Measurements from ENCODE around the gene ICA1.
"Not testable (repeated sequence)": the region's sequence is repeated elsewhere in the genome, so short reads cannot be mapped to it uniquely, and the experiment has no call there.

ICA1 gene

DNA sequence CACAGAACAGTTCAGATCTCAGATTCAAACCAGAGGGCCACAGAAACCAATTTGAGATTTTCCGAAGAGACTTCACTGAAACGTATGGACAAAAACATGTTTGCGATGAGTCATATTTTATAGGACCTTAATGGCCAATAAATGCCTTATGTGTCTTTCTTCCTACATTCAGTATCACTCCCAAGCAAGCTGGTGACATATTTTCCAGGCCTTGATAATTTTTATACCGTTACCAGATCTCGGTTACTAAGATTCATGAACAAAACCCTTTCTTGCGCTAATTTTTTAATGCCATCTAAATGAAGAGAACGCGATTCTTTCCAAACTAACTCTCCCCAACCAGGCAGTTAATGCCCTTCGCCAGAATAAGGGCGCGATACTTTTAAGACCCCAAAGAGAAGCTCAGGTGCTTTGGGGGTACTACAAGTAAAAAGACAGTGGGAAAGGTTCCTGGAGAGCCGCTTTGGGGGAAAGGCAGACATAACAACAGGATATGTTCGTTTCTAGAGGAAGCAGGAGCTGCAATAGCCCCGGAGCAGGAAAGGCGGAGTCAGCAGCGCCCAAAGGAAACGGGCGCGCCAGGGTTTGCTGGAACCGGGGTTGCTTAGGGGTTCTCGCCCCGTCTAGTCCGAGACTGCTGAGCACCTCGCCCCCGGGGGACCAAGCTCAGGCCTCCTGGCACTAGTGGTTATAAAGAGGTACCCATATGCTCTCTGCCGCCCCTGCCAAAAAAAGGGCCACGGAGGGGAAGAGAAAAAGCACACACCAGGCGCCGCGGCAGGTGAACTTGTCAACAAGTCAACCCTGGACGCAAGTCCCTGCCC is 884 bp downstream of the ICA1 start:
- DNase-seq, result peak; percentile 58

DNA sequence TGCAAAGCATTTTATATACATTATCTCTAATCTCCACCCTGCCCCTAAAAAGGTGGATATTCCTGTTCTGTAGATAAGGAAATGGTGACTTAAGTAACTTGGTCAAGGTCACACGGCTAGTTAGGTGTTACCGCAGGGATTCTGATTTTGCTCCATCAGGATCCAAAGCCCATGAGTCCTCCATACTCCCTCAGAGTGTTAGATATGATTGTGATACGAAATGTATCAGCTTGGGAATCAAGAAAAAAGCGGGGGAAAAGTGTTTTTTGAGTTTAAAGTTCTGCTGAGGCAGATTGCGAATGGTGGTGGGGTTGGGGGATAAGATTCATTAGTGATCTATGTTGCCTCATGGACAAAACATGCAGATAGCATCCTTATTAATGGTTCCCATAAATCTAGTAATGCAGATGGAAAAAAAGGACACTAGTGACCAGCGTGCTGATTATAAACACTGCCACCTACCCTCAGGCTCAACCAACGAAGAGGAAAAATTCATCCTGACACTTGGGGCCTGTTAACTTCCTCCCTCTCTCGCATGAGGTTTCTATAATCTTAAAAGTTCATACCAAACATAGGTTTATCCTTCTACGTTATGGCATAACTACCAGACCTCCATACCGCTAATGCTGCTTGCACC is 2.3 kb downstream of the ICA1 start:
- no peak for DNase-seq

GRCh38 chr7:8258734-8259133 is 3.2 kb downstream of the ICA1 start:
- DNase-seq, result no peak

- no peak for DNase-seq
These were observed 3.8 kb downstream of the ICA1 start for GRCh38 chr7:8258166-8258565.

GRCh38 chr7:8255680-8256655 is 6.0 kb downstream of the ICA1 start:
- no peak for DNase-seq

DNA sequence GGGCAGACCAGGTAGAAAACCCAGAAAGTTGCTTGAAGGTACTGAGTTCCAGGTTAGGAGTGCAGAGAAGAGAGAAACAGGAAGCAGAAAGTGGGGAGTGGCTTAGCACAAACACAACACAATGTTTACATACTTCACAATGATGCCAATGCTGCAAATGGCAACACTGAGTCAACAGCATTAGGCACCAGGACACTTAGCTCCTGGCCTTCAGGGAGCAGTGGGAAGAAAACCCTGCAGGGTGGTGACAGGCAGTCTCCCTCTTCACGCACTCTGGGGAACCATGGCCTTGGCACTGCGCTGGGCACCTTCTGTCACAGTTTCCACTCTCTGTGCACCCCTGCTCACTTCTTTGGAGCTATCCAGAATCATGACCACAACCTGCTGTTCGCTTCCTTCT is 7.3 kb downstream of the ICA1 start:
- DNase-seq, result peak; percentile 59

- no peak for DNase-seq
These were observed 7.8 kb downstream of the ICA1 start for GRCh38 chr7:8254215-8254614.

DNA sequence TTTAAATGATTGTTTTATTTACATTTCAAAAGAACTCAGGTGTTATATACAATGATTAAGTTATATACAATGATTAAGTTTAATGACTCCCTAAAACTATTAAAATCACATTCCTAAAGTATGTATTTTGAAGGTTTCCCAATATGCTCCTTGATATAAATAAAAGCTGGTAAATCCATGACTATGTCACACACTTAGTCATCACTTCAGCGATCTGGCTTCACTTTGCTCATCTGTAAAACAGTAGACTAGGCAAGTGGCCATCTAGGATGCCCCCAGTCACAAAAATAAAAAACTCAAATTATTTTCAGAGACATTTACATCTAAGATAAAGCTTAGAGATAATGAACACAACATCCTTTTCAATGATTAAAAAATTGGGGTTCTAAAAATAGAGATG is 10.8 kb downstream of the ICA1 start:
- no peak for DNase-seq

DNA sequence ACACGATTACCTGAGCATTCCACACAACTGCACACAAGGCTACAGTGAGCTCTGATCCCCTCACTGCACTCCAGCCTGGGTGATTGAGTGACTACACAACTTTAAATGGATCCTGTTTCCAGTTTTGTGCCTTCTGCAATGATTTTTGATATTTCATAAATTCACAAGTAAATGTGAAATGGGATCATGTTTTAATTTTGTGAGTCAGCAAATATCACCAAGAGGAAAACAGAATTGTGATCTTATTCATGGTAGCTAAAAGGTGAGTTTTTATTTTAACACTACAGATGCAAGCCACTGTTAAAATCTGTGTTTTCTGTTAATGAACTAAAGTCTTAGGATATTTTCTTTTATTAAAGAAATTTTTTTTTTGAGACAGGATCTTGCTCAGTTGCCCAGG is 11.4 kb downstream of the ICA1 start:
- DNase-seq, result no peak

GRCh38 chr7:8249121-8249520 is 12.8 kb downstream of the ICA1 start:
- DNase-seq, result no peak

DNA sequence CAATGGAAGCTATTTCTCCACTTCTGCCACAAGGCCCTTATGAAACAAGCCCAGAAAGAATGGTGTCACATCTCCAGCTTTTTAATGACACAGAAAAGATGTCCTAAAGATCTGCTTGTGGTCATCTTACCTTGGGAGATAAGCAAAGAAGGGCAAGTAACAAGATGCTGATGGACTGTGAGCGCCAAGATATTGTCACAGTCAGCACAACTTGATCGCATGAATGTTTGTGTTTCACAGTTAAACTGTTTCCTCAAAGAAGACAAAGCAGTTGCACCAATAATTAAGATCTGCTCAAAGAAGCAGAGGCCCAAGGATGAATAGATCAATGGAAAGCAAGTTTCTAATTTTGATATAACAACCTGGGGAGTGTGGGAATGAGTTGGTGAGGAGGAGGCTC is 15.9 kb downstream of the ICA1 start:
- no peak for DNase-seq

DNA sequence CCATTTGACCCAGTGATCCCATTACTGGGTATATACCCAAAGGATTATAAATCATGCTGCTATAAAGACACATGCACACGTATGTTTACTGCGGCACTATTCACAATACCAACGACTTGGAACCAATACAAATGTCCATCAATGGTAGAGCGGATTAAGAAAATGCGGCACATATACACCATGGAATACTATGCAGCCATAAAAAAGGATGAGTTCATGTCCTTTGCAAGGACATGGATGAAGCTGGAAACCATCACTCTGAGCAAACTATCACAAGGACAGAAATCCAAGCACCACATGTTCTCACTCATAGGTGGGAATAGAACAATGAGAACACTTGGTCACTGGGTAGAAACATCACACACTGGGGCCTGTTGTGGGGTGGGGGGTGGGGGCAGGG is 16.9 kb downstream of the ICA1 start:
- DNase-seq, result not testable (repeated sequence)

GRCh38 chr7:8243059-8243458 is 18.9 kb downstream of the ICA1 start:
- not testable (repeated sequence) for DNase-seq

DNA sequence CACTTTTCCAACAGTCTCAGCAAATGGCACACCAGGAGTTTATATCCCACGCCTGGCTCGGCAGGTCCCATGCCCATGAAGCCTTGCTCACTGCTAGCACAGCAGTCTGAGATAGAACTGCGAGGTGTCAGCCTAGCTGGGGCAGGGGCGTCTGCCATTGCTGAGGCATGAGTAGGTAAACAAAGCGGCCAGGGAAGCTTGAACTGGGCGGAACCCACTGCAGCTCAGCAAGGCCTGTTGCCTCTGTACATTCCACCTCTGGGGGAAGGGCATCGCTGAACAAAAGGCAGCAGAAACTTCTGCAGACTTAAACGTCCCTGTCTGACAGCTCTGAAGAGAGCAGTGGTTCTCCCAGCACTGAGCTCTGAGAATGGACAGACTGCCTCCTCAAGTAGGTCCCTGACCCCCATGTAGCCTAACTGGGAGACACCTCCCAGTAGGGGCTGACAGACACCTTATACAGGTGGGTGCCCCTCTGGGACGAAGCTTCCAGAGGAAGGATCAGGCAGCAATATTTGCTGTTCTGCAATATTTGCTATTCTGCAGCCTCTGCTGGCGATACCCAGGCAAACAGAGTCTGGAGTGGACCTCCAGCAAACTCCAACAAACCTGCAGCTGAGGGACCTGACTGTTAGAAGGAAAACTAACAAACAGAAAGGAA is 22.1 kb downstream of the ICA1 start:
- not testable (repeated sequence) for DNase-seq

DNA sequence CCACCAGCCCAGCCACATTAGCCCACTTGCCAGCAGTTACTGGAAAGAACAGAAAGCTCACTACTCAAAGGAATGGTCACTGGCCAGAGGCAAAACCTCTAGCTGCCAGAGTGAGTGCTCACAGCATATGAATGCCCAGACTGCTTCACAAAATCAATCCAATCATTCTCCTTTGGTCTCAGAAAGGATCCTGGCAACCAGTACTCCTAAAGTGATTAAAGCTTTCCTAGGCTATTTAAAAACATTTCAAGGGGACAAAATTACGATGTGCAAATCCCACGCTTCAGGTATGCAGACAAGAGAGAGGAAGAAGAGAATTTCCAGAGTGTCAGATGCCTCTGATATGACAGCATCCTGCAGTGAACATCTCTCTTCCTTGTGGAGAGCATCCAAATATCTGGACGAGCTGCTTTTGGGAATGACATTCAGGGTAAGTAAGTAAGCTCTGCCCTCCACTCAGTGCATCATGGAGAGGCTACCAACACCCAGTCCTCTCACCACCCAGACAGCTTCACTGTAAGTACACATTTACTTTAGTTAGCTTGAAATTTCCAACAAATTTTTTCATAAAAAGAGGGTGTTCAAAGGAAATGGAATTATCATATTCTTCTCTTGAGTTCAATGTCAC is 25.1 kb downstream of the ICA1 start:
- DNase-seq, result no peak

GRCh38 chr7:8232999-8233847 is 28.7 kb downstream of the ICA1 start:
- no peak for DNase-seq

DNA sequence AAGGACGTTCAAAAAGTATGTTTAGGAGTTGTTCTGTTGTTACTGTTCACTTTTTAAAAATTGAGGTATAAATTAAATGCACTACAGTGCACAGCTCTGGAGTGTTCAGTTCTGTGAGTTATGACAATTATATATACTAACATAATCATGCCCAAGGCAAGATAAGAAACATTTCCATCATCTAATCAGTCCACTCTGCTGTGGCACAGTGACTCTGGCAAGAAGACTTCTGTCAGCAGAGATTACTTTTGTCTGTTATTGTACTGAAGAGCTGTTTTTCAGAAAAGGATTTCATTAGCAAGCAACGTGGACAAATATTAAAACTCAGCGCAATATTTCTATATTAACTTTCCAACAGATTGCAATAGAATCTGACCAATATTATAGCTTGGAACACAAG is 32.0 kb downstream of the ICA1 start:
- no peak for DNase-seq

- DNase-seq, result no peak
These were observed 32.9 kb downstream of the ICA1 start for GRCh38 chr7:8228766-8229674.

GRCh38 chr7:8228068-8228467 is 33.9 kb downstream of the ICA1 start:
- no peak for DNase-seq

DNA sequence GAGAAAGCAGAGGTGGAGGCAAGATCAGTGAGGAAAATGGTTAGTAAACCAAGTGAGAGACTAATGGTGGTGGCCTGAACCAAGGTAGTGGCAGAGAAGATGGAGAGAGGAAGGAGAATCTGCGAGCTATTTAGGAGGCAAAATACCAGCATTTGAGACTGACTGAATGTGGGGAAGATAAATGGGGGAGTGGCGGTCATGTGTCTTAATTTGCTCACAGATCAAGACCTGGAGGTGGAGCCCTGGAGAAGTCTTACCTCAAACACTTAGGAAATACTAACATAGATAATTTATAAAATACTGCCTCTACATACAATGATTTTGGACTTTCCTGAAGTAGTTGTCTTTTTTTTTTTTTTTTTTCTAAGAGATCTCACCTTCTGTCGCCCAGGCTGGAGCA is 34.7 kb downstream of the ICA1 start:
- DNase-seq, result no peak

Measured in NCI-H1436 (cell line).